ENCODE results near the gene SORCS2.

DNA sequence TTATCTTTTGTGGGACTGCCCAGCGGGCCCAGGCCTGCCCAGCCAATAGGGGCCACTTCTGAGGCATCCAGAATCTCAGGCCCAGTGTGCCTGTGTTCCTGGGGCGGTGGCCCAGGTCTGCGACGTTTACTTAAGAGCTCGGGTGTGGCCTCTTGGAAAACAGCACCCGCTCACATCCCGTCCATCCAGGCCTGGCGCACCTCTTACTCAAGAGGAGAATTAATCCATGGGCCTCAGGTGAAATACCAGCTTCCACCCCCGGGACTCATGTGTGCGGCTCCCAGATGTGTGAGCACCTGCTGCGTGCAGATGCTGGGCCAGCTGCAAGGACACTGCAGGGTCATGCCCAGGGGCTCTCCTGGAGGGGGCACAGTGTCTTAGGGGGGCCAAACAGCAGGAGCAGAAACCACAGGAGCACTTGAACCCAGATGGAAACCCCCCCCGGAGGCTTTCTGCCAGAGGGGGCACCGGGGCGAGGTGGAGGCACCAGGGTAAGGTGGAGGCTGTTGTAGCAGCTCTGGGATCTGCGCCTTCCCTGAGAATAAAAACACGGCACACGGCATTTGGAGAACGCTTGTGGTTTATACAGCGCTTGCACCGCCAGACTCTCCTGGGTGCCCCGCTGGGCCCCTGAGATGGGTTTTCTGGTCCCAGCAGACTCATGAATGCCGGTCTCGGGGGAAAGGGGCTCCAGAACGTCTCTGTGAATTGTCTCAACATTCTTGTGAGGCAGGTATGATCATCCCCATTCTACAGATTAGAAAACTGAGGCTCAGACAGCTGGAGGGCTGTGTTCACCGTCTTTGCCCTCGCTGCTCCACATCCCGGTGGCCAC, 239.6 kb downstream of the SORCS2 start:
- TF ChIP-seq, protein P1, sequence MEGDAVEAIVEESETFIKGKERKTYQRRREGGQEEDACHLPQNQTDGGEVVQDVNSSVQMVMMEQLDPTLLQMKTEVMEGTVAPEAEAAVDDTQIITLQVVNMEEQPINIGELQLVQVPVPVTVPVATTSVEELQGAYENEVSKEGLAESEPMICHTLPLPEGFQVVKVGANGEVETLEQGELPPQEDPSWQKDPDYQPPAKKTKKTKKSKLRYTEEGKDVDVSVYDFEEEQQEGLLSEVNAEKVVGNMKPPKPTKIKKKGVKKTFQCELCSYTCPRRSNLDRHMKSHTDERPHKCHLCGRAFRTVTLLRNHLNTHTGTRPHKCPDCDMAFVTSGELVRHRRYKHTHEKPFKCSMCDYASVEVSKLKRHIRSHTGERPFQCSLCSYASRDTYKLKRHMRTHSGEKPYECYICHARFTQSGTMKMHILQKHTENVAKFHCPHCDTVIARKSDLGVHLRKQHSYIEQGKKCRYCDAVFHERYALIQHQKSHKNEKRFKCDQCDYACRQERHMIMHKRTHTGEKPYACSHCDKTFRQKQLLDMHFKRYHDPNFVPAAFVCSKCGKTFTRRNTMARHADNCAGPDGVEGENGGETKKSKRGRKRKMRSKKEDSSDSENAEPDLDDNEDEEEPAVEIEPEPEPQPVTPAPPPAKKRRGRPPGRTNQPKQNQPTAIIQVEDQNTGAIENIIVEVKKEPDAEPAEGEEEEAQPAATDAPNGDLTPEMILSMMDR (IDR thresholded peaks at IDR 0.05; ENCODE audit: low read depth, low read length): no peak
- no peak for TF ChIP-seq EZH2phosphoT487 (IDR thresholded peaks at IDR 0.05; ENCODE audit: low read depth)
